Suppressor macrophage treated with lipopolysaccharide for 1 hour (primary cell): ENCODE data around the gene TRIOBP.
"Not testable (repeated sequence)": the region's sequence is repeated elsewhere in the genome, so short reads cannot be mapped to it uniquely, and the experiment has no call there.

Source experiments
- DNase-seq, 3 donors: peaks; one replicate each; pipeline ENCODE4 v3.0.0-alpha.2; 2020 to 2022

TRIOBP gene

DNA sequence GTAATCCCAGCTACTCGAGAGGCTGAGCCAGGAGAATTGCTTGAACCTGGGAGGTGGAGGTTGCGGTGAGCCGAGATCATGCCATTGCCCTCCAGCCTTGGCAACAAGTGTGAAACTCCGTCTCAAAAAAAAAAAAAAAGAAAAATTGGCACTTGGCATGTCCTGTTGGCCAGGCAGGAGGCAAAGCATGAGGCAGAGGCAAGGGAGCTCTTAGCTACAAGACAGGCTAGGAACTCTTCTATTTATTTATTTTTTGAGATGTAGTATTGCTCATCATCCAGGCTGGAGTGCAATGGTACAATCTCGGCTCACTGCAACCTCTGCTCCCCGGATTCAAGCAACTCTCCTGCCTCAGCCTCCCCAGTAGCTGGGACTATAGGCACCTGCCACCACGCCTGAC is 2.7 kb upstream of the TRIOBP start:
- not testable (repeated sequence) for DNase-seq

DNA sequence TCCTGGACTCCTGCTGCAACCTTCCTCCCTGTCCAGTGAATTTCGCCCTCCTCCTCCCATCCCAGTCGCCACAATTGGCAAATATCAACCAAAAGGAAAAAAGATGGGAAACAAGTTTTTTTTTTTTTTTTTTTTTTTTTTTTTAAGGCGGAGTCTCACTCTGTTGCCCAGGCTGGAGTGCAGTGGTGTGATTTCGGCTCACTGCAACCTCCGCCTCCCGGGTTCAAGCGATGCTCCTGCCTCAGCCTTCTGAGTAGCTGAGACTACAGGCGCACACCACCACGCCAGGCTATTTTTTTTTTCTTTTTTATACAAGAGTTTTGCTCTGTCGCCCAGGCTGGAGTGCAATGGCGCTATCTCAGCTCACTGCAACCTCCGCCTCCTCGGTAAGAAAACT is 590 bp upstream of the TRIOBP start:
- DNase-seq: not testable (repeated sequence)

DNA sequence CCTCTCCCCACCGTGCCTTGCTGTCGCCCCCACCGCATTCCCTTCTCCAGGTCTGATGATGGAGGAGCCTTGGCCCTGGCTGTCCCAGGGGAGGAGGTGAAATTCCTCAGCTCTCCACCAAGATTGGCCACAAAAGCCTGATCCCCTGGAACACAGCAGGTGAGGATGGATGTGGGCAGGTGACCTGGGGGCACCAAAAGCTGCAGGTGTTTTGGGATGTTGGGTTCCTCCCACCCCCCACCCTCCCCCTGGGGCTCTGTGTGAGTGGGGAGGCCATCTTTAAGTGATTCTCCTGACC is 639 bp downstream of the TRIOBP start:
- DNase-seq: no peak

DNA sequence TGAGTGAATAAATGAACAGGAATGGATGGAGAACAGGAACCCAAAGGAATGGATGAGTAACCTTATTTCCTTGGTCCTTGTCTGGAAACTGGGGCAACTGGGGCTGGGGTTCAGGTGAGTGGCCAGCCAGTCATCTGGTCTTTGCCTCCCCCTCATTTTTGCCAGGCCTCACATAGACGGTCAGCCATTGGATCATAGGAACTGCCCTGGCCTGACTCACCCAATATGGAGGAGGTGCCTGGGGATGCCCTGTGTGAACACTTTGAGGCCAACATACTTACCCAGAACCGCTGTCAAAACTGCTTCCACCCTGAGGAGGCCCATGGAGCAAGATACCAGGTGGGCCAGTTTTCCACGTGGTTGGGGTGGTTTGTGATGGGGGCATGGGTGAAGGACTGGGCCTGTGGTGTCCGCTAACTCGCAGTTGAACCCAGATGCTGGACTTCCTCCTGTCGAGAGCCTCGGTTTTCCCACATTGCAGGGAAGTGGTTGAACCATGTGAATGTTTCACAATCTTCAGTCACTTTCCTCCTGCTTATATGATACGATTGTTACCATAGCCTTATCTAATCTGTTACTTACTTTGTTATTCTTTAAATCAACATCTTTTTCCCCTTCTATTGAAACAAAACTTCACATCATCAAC is 4.4 kb downstream of the TRIOBP start:
- peak; percentile 77 to 84 (median 84) for DNase-seq

DNA sequence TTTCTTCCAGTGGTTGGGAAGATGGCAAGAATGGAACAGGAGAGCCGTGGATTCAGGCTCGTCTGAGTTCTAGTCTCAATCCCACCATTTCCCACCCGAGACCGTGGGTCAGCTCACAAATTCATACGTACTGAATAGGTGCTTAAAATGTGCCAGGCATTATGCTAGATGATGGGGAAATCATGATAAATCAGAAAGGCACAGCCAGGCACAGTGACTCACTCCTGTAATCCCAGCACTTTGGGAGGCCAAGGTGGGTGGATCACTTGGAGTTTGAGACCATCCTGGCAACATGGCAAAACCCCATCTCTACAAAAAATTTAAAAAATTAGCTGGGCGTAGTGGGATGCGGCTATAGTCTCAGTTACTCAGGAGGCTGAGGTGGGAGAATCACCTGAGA is 7.1 kb downstream of the TRIOBP start:
- DNase-seq: no peak

DNA sequence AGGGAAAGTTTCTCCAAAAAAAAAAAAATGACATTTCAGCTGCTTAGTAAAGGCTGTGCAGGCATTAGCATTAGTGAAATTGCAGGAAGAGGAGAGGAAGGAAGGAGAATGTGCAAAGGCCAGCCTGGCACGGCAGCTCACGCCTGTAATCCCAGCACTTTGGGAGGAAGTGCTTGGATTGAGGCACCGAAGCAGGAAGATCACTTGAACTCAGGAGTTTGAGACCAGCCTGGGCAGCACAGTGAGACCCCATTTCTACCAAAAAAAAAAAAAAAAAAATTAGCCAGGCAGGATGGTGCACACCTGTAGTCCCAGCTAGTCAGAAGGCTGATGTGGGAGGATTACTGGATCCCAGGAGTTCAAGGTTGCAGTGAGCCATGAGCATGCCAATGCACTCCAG is 7.8 kb downstream of the TRIOBP start:
- no peak for DNase-seq

DNA sequence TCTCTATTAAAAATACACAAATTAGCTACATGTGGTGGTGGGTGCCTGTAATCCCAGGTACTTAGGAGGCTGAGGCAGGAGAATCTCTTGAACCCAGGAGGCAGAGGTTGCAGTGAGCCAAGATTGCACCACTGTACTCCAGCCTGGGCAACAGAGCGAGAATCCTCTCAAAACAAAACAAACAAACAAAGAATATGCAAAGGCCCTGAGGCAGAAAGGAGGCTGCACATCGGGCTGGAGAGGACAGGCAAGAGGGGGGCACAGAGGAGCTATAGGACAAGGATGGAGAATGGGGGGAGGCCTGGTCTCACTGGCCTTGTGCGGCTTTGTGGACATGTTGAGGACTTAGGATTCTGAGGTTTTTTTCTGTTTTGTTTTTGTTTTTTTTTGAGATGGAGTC is 8.4 kb downstream of the TRIOBP start:
- no peak for DNase-seq

DNA sequence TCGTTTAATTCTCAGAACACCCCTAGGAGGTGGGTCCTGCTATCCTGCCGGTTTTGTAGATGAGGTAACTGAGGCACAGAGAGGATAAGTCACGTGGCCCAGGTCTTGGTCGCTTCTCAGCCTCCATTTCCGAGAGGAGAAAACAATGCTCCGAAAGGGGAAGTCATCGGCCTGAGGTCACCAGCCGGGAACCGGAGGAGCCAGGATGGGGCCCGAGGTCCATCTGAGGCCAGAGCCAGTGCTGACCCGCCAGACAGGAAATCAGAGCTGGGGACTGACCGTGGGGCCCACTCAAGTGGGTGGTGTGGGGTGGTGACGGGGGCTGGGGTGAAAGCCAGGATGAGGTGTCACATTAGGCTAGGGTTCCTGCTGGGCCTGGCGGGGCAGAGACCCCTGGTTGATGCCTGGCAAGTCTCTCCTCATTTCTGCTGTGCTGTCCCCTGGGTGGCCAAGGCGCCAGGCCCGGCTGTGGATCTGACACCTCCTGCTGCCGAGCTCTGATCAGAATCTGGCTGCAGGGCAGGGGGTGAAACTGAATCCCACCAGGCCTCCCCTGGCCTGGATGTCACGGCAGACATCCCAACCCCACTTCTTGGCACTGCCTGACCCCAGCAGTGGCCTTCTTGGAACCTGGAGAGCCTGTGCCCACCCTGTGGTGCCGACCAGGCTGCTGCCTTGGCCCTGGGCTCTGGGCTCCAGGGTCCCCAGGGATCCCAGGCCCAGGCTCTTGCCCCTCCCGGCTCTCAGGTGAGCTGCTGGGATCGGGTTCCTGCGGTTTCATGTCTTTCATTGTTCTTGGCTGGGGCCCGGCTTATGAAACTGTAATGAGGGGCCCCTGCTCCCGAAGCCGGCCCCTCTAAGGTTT is 12.0 kb downstream of the TRIOBP start:
- DNase-seq: peak; percentile 58 to 75 (median 62)

DNA sequence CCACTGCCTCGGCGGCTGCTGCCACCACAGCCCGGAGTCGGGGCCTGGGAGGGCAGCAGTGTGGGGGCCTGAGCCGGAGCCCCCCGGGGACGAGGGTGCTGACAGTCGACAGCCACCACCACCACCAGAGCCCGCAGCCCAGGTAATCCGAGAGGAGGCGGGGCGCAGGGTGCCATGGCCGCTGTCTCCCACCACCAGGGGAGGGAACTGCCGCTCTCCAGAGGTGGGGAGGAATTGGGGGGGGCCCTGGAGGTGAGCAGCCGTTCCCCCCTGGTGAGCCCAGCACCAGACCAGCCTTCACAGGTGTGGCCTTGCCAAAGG is 12.6 kb downstream of the TRIOBP start:
- DNase-seq: no peak

DNA sequence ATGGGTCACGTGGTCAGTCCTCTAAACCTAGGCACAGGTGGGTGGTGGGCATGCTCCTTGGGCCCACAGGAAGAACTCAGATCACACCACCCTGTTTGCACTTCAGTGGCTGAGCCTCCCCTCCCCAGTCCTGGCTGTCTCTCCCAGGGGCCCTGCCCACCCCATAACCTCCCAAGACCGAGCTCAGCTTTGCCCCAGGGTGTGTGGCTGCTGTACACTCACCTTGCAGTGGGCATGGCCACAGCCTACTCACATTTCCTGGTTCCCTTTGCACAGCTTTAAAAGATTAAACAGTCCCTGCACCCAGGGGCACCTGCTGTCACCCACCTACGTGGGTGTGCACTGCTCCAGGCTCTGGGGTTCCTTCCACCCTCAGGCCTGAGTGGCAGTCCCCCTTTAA is 13.8 kb downstream of the TRIOBP start:
- DNase-seq: no peak

- DNase-seq: no peak
These were observed 14.6 kb downstream of the TRIOBP start for GRCh38 chr22:37711490-37711889.

DNA sequence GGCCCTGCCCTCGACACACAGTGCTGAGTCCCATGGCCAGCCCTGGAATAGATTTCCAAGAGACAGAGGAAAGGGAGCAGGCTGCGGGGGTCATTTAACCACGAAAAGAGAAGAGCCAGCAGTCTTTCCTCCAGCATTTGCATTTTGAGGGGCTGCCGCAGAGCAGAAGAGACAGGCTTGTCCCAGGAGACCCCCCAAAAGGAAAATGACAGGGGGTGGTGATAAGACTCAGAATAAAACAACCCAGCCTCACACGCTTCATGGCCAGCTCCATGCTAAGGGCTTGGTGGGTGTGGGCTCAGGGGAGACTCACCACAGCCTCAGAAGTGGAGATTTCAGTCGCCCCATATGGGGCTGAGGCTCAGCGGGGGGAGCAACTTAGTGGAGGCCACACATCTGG is 16.9 kb downstream of the TRIOBP start:
- no peak for DNase-seq

- DNase-seq: no peak
These were observed 17.8 kb downstream of the TRIOBP start for GRCh38 chr22:37714634-37715033.

DNA sequence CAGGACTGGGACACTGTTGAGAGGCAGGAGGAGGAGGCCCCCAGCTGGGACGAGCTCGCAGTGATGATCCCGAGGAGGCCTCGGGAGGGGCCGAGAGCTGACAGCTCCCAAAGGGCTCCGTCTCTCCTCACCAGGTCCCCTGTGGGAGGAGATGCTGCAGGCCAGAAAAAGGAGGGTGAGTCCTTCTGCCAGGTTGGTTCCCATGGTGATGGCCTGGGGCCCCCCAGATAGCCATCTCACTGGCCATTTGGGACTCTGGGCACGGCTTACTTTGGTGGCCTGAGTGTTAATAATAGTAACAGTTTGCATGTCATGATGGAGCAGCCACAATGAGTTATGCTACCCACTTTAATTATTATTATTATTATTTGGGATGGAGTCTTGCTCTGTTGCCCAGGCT is 18.9 kb downstream of the TRIOBP start:
- DNase-seq: no peak

- DNase-seq: no peak
These were observed 19.9 kb downstream of the TRIOBP start for GRCh38 chr22:37716708-37717107.

DNA sequence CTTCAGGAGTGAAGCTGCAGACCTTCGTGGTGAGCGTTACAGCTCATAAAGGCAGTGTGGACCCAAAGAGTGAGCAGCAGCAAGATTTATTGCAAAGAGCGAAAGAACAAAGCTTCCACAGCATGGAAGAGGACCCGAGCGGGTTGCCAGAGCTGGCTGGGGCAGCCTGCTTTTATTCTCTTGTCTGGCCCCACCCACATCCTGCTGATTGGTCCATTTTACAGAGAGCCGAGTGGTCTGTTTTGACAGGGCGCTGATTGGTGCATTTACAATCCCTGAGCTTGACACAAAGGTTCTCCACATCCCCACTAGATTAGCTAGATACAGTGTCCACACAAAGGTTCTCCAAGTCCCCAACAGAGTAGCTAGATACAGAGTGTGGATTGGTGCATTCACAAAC is 20.4 kb downstream of the TRIOBP start:
- not testable (repeated sequence) for DNase-seq

GRCh38 chr22:37717746-37718305 is 21.0 kb downstream of the TRIOBP start:
- DNase-seq: not testable (repeated sequence)

DNA sequence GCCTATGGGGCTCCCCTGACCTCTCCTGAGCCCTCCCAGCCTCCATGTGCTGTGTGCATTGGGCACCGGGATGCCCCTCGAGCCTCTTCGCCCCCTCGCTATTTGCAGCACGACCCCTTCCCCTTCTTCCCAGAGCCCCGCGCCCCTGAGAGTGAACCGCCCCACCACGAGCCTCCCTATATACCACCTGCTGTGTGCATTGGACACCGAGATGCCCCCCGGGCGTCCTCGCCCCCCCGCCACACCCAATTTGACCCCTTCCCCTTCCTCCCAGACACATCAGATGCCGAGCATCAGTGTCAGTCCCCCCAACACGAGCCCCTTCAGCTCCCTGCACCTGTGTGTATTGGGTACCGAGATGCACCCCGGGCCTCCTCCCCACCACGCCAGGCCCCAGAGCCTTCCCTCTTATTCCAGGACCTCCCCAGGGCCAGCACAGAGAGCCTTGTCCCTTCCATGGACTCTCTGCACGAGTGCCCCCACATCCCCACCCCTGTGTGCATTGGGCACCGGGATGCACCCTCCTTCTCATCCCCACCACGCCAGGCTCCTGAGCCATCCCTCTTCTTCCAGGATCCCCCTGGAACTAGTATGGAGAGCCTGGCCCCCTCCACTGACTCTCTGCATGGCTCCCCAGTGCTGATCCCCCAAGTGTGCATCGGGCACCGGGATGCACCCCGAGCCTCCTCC is 28.8 kb downstream of the TRIOBP start:
- no peak for DNase-seq

- DNase-seq: peak; percentile 64 to 74 (median 66)
These were observed 29.5 kb downstream of the TRIOBP start for GRCh38 chr22:37726241-37726887.

DNA sequence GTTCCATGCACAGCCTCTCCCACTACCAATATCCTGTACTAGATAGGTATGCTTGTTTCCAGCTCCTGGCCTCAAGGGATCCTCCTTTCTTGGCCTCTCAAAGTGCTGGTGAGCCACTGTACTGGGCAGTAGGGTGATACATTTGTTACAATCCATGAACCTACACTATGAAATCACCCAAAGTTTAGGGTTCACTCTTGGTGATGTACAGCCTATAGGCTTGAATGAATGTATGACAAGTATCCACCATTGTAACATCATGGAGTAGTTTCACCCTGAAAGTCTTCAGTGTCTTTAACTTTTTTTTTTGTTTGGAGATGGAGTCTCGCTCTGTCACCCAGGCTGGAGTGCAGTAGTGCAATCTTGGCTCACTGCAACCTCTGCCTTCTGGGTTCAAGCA is 31.8 kb downstream of the TRIOBP start:
- no peak for DNase-seq

GRCh38 chr22:37731804-37732471 is 35.1 kb downstream of the TRIOBP start:
- DNase-seq: peak; percentile 58 to 65 (median 65)

- DNase-seq: no peak
These were observed 36.1 kb downstream of the TRIOBP start for GRCh38 chr22:37732699-37733607.
